IPS-18c (cell line): ENCODE measurements around the gene DPM2.

Experiments used
- H3K4me3 ChIP-seq: 2 replicates; pipeline ENCODE4 v1.7.0; 2013; ENCODE audit warnings: low read depth, mild to moderate bottlenecking, low read length, moderate library complexity; ENCODE audit not compliant: insufficient read depth
- H3K9me3 ChIP-seq: one replicate; pipeline ENCODE4 v1.6.1; 2013; ENCODE audit warnings: mild to moderate bottlenecking, low read length, moderate library complexity; ENCODE audit not compliant: control insufficient read depth, insufficient read depth

Gene DPM2

GRCh38 chr9:127898433-127899127 lies 39.1 kb downstream of the DPM2 start:
- H3K4me3 ChIP-seq, result peak overlapping the region; percentile 81
- H3K9me3 ChIP-seq, result peaks cover under 1% of the 10 kb centered on the region

- H3K9me3 ChIP-seq, result peaks cover 2% of the 10 kb centered on the region
- no peak overlapping the region; the same call in 1 of the 2 replicates for H3K4me3 ChIP-seq
Observed at GRCh38 chr9:127897193-127897692, 40.4 kb downstream of the DPM2 start.

GRCh38 chr9:127896395-127897192 lies 41.1 kb downstream of the DPM2 start:
- no peak overlapping the region; the same call in 1 of the 2 replicates for H3K4me3 ChIP-seq
- peaks cover 2% of the 10 kb centered on the region for H3K9me3 ChIP-seq

- peaks cover 2% of the 10 kb centered on the region for H3K9me3 ChIP-seq
- no peak overlapping the region for H3K4me3 ChIP-seq
Observed at GRCh38 chr9:127895811-127896210, 41.8 kb downstream of the DPM2 start.

GRCh38 chr9:127893392-127893791 lies 44.3 kb downstream of the DPM2 start:
- H3K4me3 ChIP-seq, result no peak overlapping the region
- H3K9me3 ChIP-seq, result peaks cover 2% of the 10 kb centered on the region

- Histone ChIP-seq H3K4me3 (no peak overlapping the region), H3K9me3 (peaks cover 2% of the 10 kb centered on the region)
Observed at GRCh38 chr9:127892831-127893230, 44.8 kb downstream of the DPM2 start.

GRCh38 chr9:127890053-127890452 lies 47.6 kb downstream of the DPM2 start:
- Histone ChIP-seq H3K4me3 (no peak overlapping the region), H3K9me3 (peaks cover 2% of the 10 kb centered on the region)

GRCh38 chr9:127887792-127888191 lies 49.9 kb downstream of the DPM2 start:
- no peaks in the 10 kb centered on the region for H3K9me3 ChIP-seq
- no peak overlapping the region for H3K4me3 ChIP-seq

- no peak overlapping the region for H3K4me3 ChIP-seq
- H3K9me3 ChIP-seq, result no peaks in the 10 kb centered on the region
Observed at GRCh38 chr9:127886401-127886972, 51.2 kb downstream of the DPM2 start.

- H3K4me3 ChIP-seq, result no peak overlapping the region
- H3K9me3 ChIP-seq, result no peaks in the 10 kb centered on the region
Observed at GRCh38 chr9:127885508-127886281, 52.0 kb downstream of the DPM2 start.
